GM08714 (cell line): ENCODE measurements around the gene FCRL1.

ENCODE experiments used
- H3K4me3 ChIP-seq: fragments of 200-500 bp; sonication (Bioruptor generic); 2 replicates; pipeline ENCODE4 v1.5.1; 2014; ENCODE audit warnings: mild to moderate bottlenecking, low read length, inconsistent platforms
- ZNF274 ChIP-seq: IDR thresholded peaks from 2 replicates; pipeline ENCODE4 v1.6.1; 2012; ENCODE audit warnings: mild to moderate bottlenecking, low read depth, low read length

The FCRL1 gene, protein sequence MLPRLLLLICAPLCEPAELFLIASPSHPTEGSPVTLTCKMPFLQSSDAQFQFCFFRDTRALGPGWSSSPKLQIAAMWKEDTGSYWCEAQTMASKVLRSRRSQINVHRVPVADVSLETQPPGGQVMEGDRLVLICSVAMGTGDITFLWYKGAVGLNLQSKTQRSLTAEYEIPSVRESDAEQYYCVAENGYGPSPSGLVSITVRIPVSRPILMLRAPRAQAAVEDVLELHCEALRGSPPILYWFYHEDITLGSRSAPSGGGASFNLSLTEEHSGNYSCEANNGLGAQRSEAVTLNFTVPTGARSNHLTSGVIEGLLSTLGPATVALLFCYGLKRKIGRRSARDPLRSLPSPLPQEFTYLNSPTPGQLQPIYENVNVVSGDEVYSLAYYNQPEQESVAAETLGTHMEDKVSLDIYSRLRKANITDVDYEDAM

GRCh38 chr1:157819896-157820295 lies at the start of gene FCRL1:
TSS of gene FCRL1 (minus strand) at chr1:157820120. CDS start at chr1:157820037, 83 bp downstream.
- no peak within 1 kb of the TSS for H3K4me3 ChIP-seq
- TF ChIP-seq ZNF274: no peak

GRCh38 chr1:157868654-157869053 lies 48.7 kb upstream of the FCRL1 start:
- TF ChIP-seq ZNF274: no peak
- no peak overlapping the region for H3K4me3 ChIP-seq

DNA sequence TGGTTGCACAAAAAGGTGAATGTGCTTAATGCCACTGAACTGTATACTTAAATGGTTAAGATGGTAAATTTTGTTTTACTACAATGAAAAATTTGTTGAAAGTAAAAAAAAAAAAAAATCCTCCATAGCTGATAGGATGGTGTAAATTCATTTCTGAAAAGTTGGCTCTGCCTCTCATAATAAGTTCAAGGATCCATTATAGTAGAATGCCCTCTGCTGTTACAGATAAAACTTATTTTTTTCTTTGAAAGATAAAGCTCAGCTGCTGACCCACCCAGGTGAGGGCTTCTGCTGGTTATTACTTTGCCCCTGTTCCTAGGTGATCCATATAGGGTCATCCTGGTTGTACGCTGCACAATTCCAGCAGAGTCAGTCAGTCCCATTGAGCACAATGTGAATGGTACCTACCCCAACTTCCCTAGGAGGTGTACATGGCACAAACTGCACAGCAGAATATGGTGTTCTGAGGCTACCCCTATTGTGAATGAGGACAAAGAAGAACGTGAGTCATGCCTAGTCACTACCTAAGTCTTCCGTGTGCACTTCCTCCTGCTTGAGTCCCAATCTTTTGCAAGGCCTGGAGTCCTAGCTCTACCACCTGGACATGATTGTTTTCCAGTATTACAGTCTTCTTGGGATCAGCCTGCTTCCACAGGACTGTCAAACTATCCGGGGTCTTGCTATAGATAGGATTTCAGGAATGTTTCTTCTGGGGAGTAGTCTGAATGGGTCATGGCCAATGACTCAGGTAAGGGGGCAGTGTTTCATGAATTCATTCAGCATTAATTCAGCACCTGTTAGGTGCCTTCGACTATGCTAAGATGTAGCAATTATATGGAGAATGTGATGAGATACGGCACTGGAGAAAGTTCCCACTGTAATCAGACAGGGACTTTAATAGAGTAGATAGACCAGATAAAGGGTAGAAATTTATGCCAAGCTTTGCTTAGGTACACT lies 42.5 kb upstream of the FCRL1 start:
- no peak for TF ChIP-seq ZNF274
- no peak overlapping the region for H3K4me3 ChIP-seq

DNA sequence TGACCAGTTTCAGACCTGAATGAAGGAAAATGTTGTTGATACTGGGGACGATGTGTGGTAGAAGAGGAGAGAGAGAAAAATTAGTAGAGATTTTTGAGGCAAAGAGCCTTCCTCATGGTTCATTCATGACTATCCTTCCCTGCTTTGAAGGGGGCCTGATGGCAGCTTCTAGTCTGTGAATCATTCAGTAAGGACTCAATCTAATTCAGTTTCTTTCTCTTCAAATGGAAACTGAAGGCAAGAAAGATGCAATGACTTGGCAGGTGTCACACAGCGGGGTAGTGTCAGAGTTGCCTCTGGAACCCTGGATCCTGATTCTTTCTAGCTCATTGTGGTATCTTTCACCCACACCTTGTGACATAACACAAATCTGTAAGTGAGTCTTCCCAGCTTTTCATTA lies 36.6 kb upstream of the FCRL1 start:
- no peak for TF ChIP-seq ZNF274
- no peak overlapping the region for H3K4me3 ChIP-seq

GRCh38 chr1:157852476-157852875 lies 32.6 kb upstream of the FCRL1 start:
- no peak overlapping the region for H3K4me3 ChIP-seq
- no peak for TF ChIP-seq ZNF274

GRCh38 chr1:157849229-157849875 lies 29.4 kb upstream of the FCRL1 start:
- TF ChIP-seq ZNF274: no peak
- no peak overlapping the region; the same call in 1 of the 2 replicates for H3K4me3 ChIP-seq

DNA sequence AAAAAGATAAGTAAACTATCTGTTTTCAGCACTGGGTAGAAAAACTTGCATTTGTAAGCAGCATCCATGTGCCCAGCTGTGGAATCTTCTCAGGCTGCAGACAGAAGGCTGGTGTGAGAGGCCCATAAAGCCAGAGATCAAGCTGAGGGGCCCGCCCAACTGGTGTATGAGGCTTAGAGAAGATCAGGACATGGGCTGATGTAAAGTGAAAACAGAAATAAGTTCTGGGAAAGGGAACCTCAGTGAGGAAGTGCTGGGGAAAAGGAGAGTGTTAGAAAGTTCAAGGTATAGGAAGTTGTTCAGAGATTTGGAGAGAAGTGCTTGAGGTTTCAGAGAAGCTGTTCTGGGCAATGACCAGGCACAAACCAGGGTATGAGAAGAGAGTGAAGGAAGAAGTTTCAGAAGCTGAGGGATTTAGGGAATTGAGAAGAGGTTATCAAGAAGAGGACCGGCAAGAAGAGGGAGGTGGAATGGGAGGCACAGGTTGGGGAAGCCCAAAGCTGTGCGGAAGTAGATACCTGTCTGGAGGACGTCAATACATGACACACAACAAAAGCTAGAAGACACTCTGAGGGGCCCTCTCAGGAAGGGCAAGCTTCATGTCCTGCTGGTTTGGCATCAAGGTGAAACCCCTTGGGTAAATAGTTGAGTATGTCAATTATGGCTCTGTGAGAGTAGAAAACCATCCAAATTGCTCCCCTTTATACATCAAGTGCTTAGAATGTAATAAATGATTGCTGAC lies 24.3 kb upstream of the FCRL1 start:
- H3K4me3 ChIP-seq: no peak overlapping the region
- no peak for TF ChIP-seq ZNF274

- no peak for TF ChIP-seq ZNF274
- H3K4me3 ChIP-seq: no peak overlapping the region
Observed at GRCh38 chr1:157842939-157843338, 23.0 kb upstream of the FCRL1 start.

DNA sequence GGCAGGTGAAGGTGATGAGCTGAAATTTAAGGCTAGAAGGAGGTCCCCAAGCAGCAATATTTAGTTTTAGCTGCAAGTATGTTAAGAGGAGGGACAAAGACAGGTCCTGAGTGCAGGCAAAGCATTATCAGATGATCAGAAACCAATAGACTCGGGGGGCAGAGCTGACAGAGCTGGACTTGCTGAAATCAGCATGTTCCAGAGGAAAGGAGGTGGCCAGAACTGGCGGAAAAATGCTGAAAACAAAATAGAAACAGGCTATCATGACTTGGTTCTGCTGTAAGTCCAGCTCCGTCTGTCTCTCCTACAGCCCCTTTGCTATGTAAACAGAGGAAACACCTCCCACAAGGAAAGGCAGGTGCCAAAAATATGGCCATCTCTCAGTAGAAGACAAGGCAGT lies 21.8 kb upstream of the FCRL1 start, which contains the start of gene CD5L:
TSS of gene CD5L (minus strand) at position 101 of the 400 bp plus-strand sequence. CDS start 107 bp downstream, outside the sequence.
- TF ChIP-seq ZNF274: no peak
- no peak within 1 kb of the TSS for H3K4me3 ChIP-seq

DNA sequence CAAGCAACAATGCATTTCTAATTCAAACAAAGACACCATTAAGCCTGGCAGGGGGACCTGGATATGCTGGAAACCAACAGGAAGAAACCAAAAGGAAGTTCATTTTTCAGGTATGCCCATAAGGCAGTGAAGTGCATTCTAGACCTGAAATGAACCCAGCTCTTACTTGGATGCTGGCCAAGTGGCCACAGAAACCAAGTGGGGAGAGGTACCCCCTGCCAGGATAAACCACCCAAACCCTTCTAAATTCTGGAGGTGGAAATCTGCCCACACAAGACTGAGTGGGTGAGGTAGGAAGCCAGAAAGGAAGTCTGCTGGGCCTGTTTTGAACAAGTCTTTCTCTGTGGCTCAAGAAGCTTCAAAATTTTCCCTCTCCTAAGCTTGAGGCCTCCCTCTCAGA lies 19.0 kb upstream of the FCRL1 start:
- no peak for TF ChIP-seq ZNF274
- H3K4me3 ChIP-seq: no peak overlapping the region

DNA sequence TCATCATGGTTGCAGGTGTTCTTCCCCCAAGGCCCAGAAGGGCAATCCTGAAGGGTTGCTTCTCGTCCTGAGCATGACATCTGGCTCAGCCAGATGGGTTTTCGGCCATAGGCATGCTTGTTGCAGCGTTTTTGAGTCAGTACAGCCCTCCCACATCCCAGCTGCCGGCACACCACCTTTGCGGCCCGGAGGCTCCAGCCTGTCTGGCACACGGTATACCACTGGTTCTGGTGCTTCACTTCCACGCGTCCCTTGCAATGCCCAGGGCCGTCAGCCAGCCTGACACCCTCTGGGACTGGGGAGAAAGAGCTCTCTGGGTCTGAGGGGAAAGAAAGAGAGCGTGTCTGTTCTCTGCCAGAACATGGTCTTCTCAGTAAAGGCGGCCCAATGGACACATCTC lies 14.5 kb upstream of the FCRL1 start:
- H3K4me3 ChIP-seq: no peak overlapping the region

DNA sequence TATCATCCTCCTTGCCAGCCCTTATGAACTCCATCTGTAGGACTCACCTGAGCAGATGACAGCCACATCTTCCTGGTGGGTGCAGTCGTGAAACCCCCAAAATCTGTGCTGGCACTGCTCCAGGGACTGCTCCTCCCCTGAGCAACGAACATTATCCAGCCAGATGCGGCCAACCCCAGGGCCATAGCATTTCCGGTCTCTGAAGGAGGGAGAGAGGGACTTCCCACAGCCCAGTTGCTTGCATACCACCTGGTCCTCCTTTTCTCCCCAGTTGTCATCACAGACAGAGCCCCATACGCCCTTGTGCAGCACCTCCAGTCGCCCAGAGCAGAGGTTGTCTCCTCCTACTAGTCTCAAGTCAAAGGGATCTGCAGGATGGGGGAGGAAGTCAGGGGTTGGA lies 13.2 kb upstream of the FCRL1 start:
- TF ChIP-seq ZNF274: no peak

More for the DNA sequence above, 14.5 kb upstream of the FCRL1 start:
- no peak for TF ChIP-seq ZNF274

GRCh38 chr1:157831968-157832626 lies 12.2 kb upstream of the FCRL1 start:
- no peak overlapping the region for H3K4me3 ChIP-seq
- TF ChIP-seq ZNF274: no peak

More for the DNA sequence above, 13.2 kb upstream of the FCRL1 start:
- H3K4me3 ChIP-seq: no peak overlapping the region
